Measurements from ENCODE around the gene CDKN2C. TPM values are rescaled to one million over a fixed set of nuclear protein-coding genes. Genes with fewer than 3 reads are reported as not detected.

The CDKN2C gene
- total RNA-seq, 1 experiment from 2014 or later: 3.5 TPM

GRCh38 chr1:50975436-50975835 is 5.4 kb downstream of the CDKN2C start:
- BruUV-seq (replicated peaks): no TSS peak
- TF ChIP-seq CTCF (IDR thresholded peaks at IDR 0.05; ENCODE audit: insufficient read depth in 1 of 2, low read depth in 1 of 2, low read length in 1 of 2, severe bottlenecking in 1 of 2, unreplicated experiment in 1 of 2): no peak
- POLR2A ChIA-PET: no interaction called here

GRCh38 chr1:50976111-50976889 is 6.3 kb downstream of the CDKN2C start:
- POLR2A ChIA-PET: no interaction called here
- H3K4me3 Mint-ChIP-seq (ENCODE audit: unreplicated experiment): peak overlapping the region; percentile 72
- H3K4me1 Mint-ChIP-seq (ENCODE audit: low read depth, unreplicated experiment): peaks cover 4% of the 10 kb centered on the region

More at GRCh38 chr1:50975436-50975835, 5.4 kb downstream of the CDKN2C start:
- H3K4me1 Mint-ChIP-seq (ENCODE audit: low read depth, unreplicated experiment): peaks cover 4% of the 10 kb centered on the region
- peaks cover 6% of the 10 kb centered on the region for H3K27me3 Mint-ChIP-seq (ENCODE audit: insufficient read depth, unreplicated experiment)
- intact Hi-C loops (cut with micrococcal nuclease; ENCODE audit: unreplicated experiment): no loop called here
- DNase-seq: no peak
- Histone ChIP-seq H3K9me3 (no peaks in the 10 kb centered on the region), H3K4me1 (no peaks in the 10 kb centered on the region), H3K4me3 (ENCODE audit: low read depth, low read length) (no peak overlapping the region), H3K27me3 (replicated peaks; ENCODE audit: control insufficient read depth, insufficient read depth, low read length) (no peaks in the 10 kb centered on the region; the same call in 1 of the 2 replicates), H3K36me3 (ENCODE audit: control insufficient read depth, insufficient read depth, low read length) (no peaks in the 10 kb centered on the region)
- H3K27ac Mint-ChIP-seq (ENCODE audit: unreplicated experiment): no peak overlapping the region
- no peaks in the 10 kb centered on the region for H3K9me3 Mint-ChIP-seq (ENCODE audit: unreplicated experiment)
- H3K4me3 Mint-ChIP-seq (ENCODE audit: unreplicated experiment): no peak overlapping the region
- CTCF ChIA-PET: no interaction called here
- no peaks in the 10 kb centered on the region for H3K36me3 Mint-ChIP-seq (ENCODE audit: insufficient read depth, unreplicated experiment)

More at GRCh38 chr1:50976111-50976889, 6.3 kb downstream of the CDKN2C start:
- no peak for DNase-seq
- H3K36me3 Mint-ChIP-seq (ENCODE audit: insufficient read depth, unreplicated experiment): no peaks in the 10 kb centered on the region
- H3K27ac Mint-ChIP-seq (ENCODE audit: unreplicated experiment): no peak overlapping the region
- Histone ChIP-seq H3K4me3 (ENCODE audit: low read depth, low read length) (no peak overlapping the region), H3K36me3 (ENCODE audit: control insufficient read depth, insufficient read depth, low read length) (no peaks in the 10 kb centered on the region), H3K4me1 (no peaks in the 10 kb centered on the region), H3K9me3 (no peaks in the 10 kb centered on the region), H3K27me3 (replicated peaks; ENCODE audit: control insufficient read depth, insufficient read depth, low read length) (no peaks in the 10 kb centered on the region; the same call in 1 of the 2 replicates)
- BruUV-seq (replicated peaks): no TSS peak
- TF ChIP-seq CTCF (IDR thresholded peaks at IDR 0.05; ENCODE audit: insufficient read depth in 1 of 2, low read depth in 1 of 2, low read length in 1 of 2, severe bottlenecking in 1 of 2, unreplicated experiment in 1 of 2): no peak
- peaks cover 6% of the 10 kb centered on the region for H3K27me3 Mint-ChIP-seq (ENCODE audit: insufficient read depth, unreplicated experiment)
- intact Hi-C loops (cut with micrococcal nuclease; ENCODE audit: unreplicated experiment): no loop called here
- CTCF ChIA-PET: no interaction called here
- H3K9me3 Mint-ChIP-seq (ENCODE audit: unreplicated experiment): no peaks in the 10 kb centered on the region
